GM18511 (cell line): ENCODE results near the gene PRND.

Experiments
- ATAC-seq: cut with Tn5 transposase; IDR thresholded peaks from one replicate; pipeline ENCODE4 v1.9.1; 2021; ENCODE audit warnings: mild to moderate bottlenecking, moderate library complexity; ENCODE audit not compliant: unreplicated experiment

PRND gene

DNA sequence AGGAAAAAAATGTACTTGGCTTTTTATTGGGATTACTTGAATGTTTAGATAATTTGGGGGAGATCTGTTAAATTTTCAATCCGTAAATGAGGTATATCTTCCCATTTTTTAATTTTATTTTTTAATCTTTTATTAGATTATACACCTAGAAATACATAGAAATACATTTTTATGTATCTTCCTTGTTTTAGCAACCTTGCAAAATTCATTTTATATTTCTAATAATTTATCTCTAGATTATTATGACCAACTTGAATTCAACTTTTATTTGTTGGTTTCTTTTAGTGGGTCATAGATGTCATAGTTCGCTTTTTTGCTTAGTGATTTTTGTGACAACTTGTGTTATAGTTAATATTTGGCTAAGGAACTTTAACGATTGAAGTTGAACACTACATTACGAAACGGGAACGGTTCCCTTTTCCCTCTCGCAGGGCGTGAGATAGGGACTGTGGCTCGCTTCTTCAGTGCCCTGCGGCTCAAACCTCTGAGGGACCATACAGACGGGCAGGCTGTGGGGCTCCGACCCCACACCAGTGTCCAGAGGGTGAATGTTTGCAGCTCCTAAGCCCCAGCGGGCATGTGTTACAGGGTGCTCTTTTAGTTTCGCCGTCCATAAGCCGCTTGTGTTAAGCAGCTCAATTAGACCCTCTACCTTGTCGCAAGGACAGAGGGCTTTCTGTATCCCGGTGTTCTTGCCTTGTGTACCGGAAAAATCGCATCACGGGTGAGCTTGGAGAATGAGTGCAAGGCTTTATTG lies 53.8 kb downstream of the PRND start:
- no peak for ATAC-seq

GRCh38 chr20:4776079-4776630 lies 54.4 kb downstream of the PRND start:
- ATAC-seq = no peak
